Stimulated activated CD4-positive, alpha-beta T cell treated with anti-CD3 and anti-CD28 coated beads, TNF-alpha, amount 100 ng/mL, for 1 hour (primary cell): ENCODE results near the gene GNAZ.
A peak's percentile ranks its signal among the peaks of the same experiment; 100 is the strongest.

Source experiments
- DNase-seq, 3 donors: peaks; one replicate each; pipeline ENCODE4 v3.0.0-alpha.2; 2020; ENCODE audit warnings: low read depth in 3 of 3, low spot score in 1 of 3

The GNAZ gene

DNA sequence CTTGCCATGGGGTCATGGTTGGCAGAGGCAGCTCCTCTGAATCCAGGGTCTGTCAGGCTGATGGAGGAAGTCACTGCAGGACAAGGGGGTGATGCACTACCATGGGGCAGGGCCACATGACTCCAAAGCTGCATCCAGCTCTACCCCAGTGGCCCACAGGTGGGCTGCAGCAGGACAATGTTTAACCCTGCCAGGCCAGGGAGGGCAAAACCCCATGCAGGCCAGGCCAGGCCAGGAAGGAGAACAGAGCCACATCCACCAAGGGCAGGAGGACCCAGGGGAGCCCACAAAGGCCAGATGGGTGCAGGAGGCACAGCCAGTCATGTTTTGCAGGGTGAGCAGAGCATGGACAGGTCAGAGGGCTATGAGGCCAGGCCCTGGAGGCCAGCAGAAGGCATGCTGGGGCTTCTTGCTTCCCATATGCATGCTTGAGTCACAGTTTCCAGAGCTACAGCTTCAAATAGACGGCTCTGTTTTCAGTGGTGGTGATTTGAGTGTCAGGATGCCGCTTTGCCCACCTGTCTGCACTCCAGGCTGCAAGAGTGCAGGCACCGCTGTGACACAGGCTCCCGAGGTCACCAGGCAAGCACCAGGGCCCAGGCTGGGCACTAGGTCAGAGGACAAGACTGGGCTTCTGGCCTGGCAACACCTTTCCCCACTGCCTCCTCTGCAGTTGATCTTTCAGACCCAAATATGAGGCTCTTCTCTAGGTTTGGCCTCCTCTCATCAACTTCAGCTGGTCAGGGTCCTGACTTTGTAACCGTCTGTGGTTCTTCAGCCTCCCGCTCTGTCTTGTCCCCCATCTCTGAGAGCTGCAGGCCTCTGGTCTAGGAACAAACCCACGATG lies 48.6 kb downstream of the GNAZ start:
- no peak for DNase-seq

DNA sequence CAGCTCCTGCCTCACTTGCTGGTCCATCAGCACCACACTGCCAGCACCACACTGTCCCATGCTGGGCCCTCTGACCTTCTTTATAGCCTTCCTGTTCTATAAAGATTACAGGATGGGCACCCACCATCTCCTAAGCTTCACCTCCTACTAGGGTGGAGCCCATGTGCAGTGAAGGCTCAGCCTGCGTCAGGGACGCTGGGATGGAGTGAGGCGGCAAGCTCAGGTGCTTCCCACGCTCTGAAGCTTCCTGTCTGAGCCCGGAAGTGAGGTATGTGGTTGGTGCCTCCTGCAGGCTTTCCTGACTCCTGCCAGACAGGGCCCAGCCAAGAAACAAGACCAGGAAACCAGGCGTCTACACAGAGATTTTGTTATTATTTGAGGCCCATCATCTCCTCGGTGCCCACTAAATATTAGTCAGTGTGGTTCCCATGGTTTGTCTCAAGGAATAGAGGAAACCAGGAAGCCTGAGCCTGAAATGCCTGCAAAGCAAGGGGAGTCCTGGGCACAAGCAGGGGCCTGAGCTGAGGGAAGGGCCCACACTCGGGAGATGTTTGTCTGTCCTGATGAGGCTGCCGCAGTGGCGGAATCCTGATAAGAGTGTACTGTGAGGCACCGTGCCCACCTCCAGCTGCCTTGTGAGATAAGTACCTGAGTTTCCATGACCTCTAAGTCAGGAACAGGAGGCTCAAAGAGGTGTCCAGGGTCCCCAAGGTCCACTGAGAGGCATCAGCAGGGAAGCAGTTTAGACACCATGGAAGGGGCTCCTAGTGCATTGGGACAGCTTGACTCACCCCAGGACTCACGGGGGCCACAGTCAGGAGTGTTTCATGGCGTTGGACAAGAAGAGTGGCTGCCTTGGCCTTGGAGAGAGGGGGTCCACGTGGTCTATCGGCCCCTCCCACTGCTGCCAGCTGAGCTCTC lies 49.4 kb downstream of the GNAZ start:
- DNase-seq: peak in 2 of 3 donors; percentile 25 to 29

DNA sequence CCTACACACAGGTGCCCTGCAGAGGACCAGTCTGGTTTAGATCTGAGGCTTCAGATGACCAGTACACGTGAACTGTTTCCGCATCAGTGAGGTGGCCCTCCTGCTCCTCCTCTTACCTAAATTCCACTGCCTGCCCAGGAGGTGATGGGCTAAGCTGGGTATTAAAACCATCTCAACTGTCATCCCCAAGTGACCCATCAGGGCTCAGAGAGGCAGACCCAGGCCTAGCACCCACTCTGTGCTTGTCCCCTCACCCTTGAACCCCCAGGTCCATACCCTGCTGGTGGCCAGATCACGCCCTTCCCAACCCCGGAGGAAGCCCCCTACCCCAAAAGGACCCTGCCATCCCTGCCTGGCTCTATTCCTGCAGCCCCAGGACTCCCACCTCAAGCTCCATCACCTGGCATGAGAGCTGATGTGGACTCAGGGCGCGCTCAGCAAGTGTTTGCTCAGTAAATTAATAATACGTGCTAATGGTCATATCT lies 50.1 kb downstream of the GNAZ start:
- DNase-seq: no peak

DNA sequence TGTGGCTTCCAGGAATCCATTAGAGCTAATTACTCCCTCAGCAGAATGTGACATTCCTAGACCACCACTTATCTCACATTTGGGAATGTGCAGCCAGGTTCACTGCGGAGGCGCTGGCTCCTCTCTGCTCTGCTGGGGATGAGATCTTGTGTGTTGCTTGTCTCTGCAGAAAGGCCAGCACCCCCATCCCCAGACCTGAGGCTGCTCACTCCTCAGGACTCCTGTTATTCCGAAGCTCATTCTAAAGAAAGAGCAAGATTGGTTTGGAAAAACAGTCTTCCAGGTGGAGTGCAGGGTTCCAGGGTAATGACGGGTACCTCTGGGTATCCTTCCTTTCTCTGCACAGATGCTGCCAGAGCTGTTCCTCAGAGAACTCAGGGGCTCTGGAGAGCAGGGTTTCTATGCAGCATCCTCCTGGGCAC lies 50.7 kb downstream of the GNAZ start:
- no peak for DNase-seq

DNA sequence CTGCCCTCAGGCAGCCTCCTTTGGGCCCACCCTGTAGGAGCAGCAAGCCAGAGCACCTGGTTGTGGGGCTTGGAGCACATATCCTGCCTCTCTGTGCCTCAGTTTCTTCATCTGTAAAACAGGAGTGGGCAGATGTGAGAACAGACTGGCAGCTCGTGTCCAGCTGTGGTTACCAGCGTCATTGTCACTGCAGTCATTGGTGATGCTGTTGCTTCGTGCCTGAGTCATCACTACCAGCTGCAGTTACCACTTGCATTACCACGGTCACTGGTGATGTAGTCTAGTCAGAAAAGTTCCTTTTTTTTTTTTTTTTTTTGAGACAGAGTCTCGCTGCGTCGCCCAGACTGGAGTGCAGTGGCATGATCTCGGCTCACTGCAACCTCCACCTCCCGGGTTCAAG lies 51.1 kb downstream of the GNAZ start:
- DNase-seq: no peak

DNA sequence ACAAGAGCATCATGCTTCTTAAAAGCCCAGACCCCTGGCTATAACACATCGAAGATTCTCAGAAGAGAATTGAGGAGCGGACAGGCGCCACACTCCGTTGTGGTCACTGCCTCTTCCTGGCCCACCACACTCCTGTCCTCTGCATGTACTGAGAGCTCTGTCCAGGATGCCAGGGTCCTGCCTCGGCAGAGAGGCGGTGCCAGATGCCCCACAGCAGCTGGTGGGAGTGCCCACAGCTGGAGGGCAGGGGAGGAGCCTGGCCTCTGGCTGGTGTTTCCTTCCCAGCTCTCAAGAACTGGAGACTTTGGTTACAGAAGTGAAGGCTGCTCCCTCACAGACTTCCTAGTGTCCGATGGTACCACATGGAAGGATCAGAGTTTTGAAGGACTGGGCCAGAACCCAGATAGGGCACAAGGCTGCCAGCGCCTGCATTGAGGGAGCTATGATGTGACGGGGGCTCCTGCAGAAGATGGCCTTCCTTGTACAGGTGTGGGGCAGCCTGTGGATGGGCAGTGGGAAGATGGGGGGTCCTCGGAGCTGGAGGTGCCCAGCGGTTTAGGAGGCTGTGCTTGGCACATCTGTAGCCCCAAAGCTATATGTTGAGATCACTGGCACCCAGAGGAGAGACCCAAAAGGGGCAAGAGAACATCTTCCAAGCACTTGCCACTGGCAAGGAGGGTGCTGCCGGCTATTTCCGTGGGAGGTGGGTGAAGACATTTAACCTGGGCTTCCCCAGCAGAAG lies 52.1 kb downstream of the GNAZ start:
- DNase-seq: no peak

DNA sequence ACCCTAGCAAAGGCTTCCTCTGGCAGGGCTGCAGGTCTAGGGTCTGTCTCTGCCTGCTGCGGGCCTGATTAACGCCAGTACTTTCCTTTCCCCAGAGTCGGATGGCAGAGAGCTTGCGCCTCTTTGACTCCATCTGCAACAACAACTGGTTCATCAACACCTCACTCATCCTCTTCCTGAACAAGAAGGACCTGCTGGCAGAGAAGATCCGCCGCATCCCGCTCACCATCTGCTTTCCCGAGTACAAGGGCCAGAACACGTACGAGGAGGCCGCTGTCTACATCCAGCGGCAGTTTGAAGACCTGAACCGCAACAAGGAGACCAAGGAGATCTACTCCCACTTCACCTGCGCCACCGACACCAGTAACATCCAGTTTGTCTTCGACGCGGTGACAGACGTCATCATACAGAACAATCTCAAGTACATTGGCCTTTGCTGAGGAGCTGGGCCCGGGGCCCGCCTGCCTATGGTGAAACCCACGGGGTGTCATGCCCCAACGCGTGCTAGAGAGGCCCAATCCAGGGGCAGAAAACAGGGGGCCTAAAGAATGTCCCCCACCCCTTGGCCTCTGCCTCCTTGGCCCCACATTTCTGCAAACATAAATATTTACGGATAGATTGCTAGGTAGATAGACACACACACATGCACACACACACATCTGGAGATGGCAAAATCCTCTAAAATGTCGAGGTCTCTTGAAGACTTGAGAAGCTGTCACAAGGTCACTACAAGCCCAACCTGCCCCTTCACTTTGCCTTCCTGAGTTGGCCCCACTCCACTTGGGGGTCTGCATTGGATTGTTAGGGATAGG lies 52.9 kb downstream of the GNAZ start:
- no peak for DNase-seq

DNA sequence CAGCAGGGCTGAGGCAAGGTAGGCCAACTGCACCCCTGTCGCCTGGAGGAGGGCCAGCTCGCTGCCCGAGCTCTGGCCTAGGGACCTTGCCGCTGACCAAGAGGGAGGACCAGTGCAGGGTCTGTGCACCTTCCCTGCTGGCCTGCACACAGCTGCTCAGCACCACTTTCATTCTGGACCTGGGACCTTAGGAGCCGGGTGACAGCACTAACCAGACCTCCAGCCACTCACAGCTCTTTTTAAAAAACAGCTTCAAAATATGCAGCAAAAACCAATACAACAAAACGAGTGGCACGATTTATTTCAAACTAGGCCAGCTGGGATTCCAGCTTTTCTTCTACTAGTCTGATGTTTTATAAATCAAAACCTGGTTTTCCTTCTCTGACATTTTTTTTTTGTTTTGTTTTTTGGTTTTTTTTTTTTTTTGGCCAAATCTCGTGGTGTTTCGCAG lies 53.5 kb downstream of the GNAZ start:
- no peak for DNase-seq

DNA sequence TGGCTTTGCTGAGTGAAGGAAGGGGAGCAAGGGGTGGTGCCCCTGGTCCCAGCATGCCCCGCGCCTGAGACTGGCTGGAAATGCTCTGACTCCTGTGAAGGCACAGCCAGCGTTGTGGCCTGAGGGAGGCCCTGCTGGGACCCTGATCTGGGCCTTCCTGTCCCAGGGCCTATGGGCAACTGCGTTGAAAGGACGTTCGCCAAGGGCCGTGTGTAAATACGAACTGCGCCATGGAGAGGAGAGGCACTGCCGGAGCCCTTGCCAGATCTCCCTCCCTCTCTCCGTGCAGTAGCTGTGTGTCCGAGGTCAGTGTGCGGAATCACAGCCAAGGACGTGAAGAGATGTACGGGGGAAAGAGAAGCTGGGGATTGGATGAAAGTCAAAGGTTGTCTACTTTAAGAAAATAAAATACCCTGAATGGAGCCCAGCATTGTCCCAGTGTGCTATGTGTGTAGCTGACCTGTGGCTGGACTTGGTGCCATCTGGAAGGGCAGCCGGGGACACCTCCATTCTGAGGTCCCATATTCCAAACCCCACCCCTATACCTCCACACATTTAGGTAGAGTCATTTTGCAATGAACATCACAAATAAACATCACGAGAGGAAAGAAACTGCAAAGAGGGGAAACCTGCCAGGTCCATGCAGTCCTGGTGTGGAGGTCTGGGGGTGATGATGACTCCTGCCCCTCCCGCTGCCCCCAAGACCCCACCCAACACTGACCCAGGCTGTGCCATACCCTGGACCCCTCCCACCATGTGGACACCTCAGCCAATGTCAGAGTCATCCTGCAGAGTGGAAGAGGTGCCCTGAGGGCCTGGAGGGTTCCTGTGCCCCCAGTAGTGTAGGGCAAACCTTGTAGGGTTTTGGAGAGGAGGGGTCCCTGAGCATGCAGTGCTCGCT lies 54.5 kb downstream of the GNAZ start:
- no peak for DNase-seq

DNA sequence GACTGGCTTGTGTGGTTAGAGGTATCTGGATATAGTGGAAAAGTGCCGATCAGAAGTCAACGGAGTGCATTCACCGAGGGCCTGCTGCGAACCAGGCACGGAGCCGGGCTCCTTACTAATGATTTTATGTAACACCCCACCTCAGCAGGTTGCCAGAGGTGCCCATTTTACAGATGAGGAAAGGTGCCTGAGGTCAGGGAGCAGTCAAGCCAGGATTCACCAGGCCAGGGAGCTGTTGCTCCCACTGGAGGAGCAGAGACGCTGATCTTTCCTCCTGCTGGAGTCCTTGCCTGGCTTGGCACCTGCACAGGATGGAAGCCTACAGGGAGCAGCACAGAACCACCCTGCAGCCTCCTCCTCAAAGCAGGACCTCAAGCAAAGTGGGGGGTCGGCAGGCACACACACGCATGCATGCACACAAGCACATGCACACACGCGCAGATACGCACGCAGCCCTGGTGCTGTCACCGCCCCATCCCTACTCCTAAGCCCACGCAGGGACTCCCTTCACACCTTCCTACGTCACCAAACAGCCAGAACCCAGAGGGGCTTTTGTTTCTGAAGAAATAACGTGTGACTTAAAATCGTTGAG lies 55.3 kb downstream of the GNAZ start:
- DNase-seq: no peak

DNA sequence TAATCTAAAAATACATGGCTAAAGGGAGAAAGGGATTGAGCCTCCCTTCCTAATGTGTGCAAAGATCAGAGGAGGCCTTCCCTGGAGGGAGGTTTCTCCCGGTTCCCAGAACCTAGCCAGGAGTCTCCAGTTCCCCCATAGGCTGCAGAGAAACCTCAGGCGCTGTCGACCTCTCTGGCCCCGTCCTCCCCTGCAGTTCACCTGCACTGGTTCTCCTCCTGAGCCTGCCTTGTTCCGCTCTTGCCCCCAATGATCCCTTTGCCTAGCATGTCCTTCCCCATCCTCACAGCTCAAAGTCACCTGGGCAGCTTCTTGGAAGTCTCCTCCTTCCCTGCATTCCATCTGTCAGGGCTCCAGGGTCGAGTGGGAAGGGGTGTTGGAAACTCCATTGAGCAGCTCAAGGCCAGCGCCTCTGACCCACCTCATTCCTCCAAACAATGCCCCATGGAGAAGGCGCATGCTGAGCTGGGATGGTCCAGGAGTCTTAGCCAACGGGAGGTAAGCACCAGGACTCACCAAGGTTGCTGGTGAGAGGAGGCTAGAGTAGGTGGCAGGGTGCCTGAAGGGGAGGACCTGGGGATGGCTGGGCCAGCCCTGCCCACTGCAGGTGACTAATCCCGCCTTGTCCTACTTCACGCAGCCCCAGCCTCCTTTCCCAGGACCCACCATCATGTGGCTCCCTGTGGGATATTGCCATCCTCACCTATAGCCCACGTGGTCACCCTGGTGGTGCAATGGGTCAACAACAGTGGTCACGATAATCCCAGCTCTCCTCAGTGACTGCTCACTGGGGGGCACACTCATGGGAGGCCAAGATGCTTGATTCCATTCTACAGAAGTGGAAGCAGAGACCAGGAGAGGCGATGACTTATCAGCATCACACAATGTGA lies 56.1 kb downstream of the GNAZ start:
- DNase-seq: no peak

DNA sequence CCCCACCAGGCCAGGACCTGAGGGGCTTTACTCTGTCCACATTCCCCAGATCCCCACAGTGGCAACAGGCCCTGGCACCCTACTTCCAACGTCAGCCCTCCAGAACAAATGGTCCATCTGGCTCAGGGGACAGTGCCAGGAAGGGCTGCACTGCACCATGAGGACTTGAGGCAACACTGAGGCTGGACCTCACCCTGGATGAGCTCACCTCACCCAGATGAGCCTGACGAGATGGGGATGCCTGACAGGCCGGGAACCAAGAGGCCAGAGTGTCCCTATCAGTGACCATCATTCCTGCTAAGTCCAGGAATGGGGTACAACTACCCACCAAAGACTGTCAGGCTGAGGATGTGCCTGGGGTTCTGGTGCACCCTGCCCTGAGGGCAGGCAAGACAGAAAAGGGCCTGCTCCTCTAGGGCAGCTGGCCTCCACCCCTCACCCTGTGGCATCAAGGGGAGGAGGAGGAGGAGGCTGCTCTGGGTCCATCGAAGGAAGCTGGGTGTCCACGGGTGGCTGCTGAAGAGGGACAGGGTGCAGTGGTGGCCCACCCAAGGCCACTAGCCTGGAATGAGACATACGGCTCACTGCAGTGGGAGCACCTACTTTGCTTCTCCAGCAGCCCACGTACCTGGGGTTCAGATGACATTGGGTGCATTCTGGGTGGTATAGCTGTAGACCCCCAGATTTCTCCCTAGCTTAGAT lies 56.9 kb downstream of the GNAZ start:
- no peak for DNase-seq

DNA sequence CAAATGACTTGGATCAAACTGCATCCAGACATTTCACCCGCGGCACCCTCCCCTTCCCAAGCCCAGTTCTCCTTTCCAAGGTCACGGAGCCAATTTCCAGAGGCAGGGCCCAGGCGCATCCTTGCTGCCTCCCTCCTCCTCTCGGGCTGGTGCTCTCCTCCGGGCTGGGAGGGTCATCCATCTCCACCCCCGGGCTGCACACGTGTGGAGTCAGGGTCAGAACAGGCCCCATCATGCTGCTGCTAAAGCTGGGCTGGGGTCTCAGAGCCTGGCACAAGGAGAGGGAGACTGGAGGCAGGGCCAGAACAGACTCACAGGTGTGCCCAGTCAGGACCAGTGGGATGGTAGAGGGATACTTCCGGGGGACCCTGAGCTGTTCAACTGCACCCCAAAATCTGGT lies 57.5 kb downstream of the GNAZ start:
- no peak for DNase-seq

DNA sequence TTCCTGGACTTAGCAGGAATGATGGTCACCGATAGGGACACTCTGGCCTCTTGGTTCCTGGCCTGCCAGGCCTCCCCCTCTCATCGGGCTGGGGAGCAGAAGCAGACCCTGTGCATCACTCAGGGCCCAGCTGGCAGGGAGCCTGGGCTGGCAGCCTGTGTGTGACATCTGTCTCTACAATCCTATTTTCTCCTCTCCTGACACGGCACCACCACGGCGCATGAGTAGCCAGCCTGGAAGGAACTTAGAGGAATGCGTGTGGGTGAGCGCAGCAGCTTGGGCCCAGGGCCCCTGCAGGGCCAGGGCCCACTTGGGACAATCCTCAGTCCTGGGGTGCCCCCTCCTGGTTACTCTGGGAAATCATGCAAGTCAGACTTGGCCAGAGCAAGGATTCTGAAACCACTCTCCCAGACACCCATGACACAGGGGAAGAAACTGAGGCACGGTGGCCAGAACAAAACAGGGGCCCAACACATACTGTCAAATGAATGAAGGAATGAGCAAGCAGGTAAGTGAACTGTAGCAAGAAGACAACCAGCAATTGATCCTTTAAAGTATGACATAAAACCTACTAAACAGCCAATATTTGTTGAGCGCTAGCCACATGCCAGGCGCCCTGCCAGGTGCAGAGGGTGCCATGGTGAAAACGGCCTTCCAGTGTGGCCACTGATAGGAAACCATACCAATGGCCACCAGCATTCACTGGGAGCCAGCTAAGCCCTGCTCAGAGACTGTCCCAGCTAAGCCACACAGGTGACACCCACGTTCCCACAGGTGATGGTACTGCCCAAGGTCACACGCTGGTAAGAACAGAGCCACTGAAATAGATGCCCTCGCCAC lies 58.2 kb downstream of the GNAZ start:
- DNase-seq: peak; percentile 21 to 60 (median 58)

DNA sequence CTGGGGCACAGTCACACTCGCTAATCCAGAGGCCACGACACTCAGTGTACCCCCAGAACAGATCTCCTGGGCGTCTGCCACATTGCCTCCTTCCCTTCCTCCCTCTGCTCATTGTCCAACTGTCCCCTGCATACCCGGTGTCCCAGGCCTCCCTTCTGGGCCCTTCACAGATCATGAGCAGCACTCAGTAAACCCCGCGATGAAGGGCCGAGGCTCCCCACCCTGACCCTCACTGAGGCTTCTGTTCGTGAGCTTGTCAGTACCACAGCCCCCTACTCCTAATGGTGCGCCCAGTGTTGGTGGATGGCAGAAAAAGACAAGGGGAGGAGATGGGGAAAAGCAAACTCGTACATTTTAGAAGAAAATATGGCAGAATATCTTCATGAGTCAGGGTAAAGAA lies 58.8 kb downstream of the GNAZ start:
- no peak for DNase-seq

DNA sequence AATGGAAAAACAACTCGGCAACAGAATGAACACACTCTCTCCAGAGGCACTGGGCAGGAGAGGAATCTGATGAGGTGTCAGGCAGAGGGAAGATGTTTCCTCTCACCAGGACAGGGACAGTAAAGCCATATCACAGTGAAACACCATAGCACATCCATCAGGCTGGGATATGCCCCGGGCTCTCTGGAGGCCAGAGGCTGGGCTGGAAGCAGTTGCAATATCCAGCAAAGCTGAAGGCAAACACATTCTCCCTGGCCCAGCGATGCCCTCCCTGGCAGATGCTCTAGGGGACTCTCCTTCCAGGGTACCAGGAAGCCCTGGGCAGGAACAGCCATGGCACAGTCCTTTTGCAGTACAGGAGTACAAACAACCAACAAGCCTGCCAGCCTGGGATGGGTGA lies 60.4 kb downstream of the GNAZ start:
- DNase-seq: no peak
